GM19025 (cell line): Measurements from ENCODE around the gene CDH23.

Source experiments
- ATAC-seq: cut with Tn5 transposase; IDR thresholded peaks from one replicate; pipeline ENCODE4 v1.9.1; 2021; ENCODE audit warnings: mild to moderate bottlenecking, low read depth, moderate library complexity; ENCODE audit not compliant: unreplicated experiment

Gene CDH23

DNA sequence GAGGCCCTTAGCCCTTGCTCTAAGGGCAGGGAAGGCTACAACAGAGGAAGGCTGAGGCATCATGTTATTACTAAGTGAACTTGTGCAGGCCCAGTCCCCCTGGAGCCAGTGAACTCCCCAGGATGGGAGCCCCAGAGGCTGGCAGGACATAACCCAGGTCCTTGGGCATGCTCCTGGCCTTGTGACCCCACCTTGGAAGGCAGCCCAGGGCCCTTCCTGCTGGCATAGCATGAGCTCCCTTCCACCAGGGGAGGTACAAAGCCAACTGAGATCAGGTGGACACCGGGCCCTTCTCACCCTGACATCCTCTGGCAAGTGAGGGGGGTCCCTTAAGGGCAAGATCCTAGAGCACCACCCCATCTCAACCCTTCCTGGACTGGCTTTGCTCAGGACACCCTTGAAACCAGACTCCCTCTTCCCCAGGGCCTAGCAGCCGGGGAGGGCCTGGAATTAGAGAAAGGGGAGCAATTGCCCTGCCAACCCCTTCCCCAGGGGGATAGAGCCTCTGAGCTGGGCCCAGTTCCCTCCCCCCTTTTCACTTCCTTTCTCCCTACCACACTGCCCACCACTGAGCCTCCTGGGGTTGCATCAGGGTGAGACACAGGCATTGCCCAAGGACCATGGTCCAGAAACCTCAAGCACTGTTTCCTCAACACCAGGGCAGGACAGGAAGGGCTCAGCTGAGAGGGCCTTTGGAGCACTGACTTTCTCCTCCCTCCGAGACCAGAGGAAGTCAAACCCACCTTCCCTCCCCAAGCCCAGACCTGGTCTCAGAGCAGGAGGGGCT, 378.4 kb downstream of the CDH23 start:
- ATAC-seq = no peak

DNA sequence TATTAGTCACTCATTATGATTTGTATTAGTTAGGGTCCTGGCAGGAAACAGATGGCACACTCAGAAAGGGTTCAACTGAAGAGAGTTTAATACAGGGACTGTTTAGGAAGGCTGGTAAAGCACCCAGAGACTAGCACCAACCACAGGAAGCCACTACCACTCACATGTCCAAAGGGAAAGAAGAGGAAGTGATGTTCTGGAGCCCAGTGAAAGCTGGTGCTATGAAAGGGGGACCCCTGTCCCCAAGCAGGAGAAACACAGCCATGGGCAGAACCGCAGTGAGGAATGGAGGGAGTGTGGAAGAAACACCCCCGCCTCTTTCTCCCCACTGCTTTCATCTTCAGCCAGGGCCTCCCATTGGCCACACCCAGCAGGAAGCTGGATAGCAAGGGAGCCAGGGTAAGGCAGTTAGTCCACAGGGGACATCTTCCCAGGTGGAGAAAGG, 379.8 kb downstream of the CDH23 start:
- ATAC-seq = no peak

DNA sequence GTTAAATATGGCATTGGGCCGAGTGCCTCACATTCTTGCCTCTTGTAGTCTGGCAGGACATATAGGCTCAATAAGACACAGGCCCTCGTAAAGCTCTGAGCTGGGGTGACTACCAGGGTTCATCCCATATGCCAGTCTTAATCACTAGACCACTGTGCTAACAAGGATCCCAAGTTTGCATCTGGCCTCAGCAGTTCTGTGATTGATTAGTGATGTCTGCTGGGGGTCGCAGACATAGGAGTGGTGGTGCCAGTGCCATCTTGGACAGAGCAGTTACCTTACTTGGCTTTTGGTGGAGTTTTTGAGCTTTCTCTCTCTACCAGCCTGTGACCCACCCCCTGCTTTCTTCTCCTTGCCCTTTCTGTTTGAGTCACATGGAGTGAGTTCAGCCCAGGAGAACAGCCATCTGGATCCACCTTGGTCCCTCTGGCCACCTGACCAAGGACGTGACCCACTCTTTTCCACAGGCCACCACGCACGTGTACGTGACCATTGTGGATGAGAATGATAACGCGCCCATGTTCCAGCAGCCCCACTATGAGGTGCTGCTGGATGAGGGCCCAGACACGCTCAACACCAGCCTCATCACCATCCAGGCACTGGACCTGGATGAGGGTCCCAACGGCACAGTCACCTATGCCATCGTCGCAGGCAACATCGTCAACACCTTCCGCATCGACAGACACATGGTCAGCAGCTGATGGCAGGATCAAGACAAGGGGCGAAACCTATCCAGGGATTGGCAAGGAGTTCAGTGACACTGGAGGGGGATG, 380.7 kb downstream of the CDH23 start:
- ATAC-seq = no peak

DNA sequence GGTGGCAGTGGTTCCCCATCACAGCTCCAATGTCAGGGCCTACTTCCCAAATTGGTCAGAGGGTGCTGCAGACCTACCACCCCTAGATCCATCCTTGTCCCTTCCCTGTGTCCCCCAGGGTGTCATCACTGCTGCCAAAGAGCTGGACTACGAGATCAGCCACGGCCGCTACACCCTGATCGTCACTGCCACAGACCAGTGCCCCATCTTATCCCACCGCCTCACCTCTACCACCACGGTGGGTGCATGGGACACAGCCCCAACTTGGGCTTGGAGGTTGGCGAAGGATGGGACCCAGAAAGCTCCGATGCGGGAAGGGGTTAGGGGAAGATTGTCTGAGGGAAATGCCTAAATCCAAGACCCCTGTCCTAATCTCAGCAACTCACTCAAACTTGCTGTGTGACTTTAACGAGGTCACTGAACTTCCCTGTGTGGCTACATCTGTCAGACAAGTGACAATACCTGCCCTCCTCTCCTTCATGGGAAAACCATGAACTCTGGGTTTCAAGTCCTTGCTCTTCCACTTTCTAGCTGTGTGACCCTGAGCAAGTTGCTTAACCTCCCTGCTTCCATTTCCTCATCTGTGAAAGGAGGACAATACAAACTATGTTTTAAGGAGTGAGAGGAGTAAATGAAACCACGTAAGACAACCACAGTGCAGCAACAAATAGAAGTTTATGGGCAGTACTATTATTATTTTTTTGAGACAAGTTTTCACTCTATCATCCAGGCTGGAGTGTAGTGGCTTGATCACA, 381.5 kb downstream of the CDH23 start:
- no peak for ATAC-seq

DNA sequence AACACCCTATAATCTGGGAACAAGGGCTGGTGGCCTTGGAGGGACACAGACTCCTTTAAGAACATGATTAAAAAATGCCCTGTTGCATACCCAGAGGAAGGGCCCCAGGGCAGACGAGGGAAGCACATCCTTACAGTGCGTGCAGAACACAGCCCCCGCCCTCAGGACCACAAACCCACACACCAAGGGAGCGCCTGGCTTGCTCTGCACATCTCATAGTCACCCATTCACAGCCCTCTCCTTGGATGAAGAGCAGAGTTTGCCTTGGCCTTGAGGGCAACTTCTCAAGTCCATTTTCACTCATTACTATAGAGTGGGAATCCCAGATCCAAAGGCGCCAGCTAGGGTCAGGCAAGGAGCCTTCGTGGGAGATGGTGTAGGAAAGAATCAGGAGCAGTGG, 382.9 kb downstream of the CDH23 start:
- ATAC-seq = no peak

DNA sequence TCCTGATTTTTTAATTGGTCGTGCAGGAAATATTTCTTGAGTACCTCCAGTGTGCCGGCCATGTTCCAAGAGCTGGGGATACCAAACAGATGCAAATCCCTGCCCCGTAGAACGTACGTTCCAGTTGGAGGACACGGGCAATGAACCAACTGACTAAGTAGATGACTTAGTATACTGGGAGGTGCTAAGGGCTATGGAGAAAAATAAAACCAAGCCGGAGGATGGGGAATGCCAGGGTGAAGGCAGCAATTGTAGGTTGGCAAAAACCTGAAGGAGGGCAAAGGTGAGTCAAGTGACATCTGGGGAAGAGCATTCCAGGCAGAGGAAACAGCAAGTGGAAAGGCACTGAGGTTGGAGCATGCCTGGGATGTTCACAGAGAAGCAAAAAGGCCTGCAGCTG, 383.4 kb downstream of the CDH23 start:
- ATAC-seq = no peak

DNA sequence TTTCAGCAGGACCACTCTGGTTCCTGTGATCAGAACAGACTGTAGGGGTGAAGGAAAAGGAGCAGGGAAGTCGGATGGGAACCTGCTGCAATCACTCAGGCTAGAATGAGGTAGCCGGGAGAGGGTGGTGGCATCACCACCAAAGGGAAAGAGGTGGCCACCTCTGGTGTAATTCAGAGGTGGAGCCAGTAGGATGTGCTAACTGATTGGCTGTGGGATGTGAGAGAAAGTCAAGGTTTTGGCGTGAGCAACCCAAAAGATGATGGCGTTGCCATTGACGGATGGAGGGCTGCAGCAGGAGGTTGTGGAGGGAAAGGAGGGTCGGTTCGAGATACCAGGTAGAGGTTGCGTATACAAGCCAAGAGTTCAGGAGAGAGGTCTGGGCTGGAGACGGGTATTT, 384.0 kb downstream of the CDH23 start:
- ATAC-seq = no peak

DNA sequence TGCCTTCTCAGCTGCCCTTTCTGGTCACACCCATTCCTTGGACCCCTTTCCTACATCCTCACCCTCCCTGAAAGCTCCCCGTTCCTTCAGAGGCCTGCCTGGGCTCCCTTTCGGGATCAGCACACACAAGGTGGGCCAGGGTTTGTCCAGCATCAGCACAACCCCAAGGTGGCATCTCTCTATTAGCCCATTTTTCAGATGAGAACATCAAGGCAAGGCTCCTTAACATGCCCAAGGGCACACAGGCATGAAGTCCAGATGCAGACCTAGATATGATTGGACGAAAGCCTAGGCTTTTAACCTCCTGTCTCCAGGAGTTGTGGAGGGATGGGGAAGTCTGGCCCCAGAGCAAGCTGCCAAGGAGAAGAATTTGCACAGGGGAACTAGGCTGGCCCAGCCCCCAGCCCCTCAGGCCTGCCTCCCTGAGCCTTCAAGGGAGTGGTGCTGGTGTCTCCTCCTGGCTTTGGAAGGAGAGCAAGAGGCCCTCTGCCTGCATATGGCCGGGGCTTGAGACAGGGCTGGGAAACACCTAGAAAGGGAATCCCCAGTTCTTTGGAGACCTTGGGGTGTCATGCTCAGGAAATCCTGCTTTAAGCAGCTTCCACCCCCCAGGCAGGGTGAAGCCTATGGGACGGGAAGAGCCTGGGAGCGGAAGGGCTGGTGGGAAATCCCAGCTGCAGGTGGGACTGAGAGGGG, 385.6 kb downstream of the CDH23 start:
- no peak for ATAC-seq

DNA sequence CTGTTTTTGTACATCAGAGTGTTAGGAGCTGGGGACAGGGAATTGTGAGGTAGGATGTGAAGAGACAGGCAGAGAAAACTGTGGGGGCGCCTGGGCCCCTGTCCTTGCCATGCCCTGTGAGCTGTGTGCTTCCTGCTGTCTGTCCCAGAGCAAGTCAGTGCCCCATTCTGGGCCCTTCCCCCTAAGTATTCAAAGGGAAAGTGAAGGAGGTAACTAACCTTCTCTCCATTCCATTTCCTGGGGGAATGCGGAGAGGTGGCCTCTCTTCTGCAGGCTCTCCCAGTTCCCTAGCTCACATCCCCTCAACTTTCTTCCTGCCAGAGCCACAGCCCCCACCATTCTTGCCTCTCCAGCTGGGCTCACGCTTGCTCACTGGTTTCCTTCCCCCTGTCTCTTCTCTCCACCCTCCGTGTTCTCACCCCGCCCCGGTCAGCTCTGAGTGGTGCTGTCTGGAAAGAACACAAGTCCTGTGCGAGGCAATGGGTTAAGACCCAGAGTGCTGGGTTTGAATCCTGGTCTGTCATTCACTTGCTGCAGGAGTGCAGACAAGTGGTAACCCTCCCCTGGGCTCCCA, 386.3 kb downstream of the CDH23 start:
- no peak for ATAC-seq

DNA sequence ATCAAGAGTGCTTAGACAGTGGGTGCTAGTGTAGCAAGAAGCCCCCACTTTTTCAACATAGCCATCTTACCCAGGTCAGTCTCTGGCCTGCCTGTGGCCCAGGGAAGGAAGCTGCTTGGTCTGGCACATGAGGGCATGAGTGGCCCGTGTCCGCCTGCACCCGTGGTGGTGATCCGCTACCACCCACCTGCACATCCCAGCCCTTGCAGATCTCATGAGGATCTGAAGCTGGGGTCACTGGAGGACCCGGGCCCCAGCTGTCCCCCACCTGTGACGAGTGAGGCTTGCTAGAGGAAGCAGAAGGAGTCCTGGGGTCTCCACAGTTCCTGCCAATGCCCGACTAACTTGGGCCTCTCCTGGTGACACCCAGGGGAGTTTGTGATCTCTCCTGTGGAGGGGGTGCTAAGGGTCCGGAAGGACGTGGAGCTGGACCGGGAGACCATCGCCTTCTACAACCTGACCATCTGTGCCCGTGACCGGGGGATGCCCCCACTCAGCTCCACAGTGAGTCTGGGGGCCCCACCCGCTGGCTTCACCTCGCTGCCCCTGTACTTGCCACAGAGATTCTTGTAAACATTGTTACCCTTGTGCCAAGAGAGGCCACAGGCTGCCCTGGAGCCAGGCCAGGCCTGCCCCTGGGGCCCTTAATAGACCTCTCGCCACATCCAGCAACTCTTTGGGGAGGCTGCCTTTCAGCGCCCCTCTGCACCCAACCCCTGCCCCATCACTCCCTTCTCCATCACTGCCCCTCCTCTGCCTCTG, 387.4 kb downstream of the CDH23 start:
- ATAC-seq = no peak

DNA sequence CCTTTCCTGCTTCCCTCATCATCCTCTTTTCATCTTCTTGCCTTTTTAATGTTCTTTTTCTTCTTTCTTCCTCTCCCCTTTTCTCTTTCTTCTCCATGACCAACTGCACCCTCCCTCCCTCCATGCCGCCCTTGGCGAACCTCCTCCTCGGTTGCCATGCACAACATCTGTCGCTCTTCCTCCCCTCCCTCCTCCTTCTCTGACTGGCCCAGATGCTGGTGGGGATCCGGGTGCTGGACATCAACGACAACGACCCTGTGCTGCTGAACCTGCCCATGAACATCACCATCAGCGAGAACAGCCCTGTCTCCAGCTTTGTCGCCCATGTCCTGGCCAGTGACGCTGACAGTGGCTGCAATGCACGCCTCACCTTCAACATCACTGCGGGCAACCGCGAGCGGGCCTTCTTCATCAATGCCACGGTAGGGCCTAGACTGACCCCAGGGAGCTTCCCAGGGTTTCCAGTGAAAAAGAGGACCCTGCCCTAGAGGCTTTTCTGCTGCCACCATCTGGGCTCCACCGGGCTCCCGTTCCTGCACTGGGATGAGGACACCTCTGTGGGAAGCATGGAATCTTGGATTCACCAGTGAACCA, 388.1 kb downstream of the CDH23 start:
- no peak for ATAC-seq

DNA sequence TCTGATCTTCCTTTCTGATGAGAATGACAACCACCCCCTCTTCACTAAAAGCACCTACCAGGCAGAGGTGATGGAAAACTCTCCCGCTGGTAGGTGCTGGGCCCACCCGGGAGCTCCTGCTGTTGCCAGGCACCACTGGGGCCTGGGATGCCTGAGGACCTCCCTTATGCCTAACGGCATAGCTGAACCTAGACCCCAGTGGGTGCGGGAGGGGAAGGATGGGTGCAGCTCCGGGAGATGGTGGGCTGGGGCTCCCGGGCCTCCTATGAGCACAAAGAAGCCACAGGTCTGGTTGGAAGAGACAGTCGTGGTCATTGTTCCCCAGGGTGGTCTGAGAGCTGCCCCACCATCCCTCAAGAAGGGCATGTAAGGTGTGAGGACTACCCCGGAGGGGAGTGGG, 392.2 kb downstream of the CDH23 start:
- no peak for ATAC-seq

DNA sequence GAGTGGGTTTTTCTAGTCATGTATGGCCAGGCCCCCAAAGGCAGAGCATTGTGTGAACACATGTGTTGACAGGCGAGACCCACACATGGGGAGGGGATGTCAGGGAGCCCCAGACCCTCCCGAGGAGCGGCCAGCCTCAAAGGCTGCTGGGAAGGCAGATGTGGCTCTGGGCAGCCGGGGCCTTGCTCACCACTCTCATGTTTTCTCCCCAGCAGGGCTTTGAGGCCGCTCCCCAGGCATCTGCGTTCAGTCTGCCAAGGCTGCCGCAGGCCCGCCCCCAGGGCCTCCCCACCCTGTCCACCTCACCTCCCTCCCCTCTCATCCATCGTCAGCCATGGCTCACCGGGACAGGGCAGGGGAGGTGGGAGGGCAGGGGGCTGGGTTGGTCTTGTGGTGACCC, 393.2 kb downstream of the CDH23 start:
- no peak for ATAC-seq

DNA sequence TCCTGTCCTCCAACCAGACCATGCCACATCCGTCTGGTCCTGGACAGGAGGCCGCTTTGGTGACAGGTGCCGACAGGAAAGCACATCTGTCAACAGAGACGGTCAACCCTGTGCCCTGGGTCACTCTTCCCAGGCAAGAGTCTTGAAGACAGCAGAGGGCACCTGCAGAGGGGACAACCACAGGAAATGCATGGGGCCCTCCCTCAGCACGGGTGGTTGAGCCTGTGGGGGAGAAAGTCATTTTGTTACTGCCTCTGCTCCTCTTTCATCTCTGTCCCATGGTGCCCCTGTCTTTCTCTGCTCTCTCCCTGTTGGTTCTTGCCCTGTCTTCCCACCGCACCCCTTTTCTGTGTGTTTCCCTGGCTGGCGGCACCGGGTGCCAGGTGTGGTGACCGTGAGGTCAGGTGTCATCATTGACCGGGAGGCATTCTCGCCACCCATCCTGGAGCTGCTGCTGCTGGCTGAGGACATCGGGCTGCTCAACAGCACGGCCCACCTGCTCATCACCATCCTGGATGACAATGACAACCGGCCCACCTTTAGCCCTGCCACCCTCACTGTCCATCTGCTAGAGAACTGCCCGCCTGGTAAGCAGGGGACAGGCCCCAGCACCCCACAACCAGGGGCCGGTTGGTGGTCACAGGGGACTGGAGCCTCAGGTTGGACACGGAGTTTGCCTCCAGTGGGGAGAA, 394.2 kb downstream of the CDH23 start:
- no peak for ATAC-seq

DNA sequence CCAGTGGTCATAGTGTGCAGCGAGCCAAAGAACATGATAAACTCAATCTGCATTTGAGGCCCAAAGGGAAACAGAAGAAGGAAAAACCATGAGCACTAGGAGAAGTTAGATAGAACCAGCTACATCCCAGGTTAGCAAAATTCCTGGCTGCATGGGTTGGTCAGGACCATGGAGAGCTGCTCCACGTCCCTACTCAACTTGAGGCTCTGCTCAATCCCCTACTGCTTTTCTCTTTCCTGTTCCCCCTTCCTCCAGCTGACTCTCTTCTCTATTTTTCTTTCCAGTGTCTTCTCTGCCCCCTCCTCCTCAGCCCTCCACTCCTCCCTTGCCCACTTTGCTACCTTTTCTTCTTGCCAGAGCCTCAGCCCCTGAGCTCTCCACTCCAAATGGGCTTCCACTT, 398.5 kb downstream of the CDH23 start:
- no peak for ATAC-seq

DNA sequence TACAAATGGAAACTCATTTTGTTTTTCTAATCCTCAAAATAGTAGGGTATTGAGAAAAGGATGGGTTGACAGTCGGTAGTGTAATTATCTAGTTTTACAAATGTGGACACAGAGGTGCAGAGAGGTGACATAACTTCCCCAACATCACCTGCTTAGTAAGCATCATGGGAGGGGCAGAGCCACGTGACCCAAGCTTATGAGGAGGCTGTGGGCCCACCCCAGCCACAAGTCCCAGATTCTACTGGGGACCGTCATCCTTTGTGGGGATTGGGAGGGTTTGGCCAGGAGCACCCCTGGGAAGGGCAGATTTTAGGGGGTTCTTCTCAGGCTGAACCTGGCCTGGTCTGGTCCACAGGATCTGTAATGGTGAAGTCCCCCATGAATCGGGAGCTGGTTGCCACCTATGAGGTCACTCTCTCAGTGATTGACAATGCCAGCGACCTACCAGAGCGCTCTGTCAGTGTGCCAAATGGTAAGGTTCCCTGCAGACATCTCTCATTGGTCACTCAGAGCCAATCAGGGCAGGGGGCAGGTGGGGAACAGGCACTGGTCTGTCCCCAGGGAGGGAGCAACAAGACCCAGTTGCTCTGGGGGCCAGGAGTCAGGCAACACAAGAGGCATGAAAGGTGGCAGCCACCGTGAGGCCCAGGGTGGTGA, 400.2 kb downstream of the CDH23 start:
- ATAC-seq = no peak

DNA sequence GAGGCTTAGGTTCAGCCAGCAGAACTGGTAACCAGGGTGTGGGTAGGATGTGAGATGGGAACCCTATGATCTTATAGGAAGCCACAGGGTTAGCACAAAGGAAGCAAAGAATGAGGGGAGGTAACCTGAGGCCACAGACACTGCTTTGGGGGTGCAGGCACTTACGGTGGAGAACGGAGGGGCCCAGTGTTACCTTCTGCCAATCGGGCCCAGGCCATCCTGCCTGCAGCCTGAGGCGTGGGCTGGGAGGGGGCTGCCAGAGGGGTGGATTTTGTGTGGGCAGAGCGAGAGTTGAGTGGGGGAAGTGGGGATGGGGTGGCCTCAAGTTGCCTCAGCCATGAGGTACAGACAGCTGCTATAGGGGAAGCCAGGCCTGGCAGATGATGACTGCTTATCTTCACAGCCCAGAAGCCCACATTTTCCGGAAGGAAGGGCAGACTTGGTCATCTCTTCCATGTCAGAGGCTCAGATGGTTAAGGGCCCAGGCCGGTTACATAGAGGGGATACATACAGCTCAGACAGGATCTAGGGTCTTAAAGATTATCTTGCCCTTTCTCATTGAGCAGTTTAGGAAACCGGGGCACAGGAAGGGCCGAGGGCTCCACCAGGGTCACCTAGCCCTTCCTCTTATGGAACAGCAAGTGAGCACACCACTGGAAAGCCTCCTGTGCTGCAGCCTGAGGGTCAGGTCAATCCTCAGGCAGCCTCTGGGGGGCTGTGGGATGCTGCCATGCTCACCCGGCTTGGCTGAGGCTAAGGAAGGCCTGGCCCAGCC, 401.0 kb downstream of the CDH23 start:
- ATAC-seq = no peak

DNA sequence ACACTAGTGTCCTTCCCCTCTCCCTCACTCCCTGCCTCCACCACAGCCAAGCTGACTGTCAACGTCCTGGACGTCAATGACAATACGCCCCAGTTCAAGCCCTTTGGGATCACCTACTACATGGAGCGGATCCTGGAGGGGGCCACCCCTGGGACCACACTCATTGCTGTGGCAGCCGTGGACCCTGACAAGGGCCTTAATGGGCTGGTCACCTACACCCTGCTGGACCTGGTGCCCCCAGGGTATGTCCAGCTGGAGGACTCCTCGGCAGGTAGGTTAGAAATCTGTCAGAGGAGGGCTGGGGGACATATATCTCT, 401.5 kb downstream of the CDH23 start:
- no peak for ATAC-seq
